Measurements from ENCODE around the gene MGAT4A.

Gene MGAT4A

DNA sequence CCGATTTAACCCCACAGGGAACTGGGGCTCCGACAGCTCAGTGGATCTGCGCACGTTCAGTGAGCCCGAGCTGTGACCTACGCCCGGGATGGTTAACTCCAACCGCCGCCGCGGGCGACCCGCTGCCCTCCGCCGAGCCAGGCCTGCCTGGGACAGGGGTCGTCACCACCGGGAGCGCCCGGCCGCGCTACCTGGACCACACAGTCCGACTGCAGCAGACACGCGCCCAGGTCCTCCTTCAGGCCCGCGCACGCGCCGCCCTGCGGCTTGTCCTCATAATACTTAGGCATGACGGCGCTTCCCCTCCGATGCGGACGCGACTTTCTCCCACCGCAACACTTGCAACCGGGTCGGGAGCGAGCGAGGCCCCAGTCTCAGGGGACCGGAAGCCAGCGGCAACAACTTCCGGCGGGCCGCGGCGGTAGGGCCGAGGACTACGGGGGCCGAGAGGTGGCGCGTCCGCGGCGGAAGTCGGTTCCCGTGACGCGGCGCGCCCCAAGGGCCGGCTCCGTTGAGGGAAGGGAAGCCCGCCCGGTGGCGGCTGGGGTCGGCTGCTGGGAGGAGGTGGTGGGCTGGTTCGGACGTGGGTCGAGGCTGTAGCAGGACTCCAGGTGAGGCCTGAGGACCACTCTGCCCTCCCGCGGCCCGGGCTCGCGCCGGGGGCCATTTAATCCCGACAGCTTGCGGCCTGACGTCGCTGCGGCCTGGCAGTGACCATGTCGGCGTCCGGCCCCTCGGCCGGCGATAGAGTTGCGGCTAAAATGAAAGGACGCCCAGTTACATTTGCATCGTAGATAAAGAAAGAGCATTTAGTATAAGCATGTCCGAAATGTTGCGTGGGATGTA is 122.6 kb downstream of the MGAT4A start, which contains the start of the genes COA5 and UNC50:
TSS of gene COA5 (minus strand) at position 397 of the 846 bp plus-strand sequence. CDS start at position 290, 107 bp downstream.
TSS of gene UNC50 (plus strand) at position 474 of the 846 bp plus-strand sequence. CDS start 1,171 bp downstream, outside the sequence.
- Mint-ChIP-seq H3K9me3 (no peaks in the 10 kb centered on the region), H3K4me3 (peak within 1 kb of the TSS; percentile 92), H3K27ac (peak within 1 kb of the TSS; percentile 98), H3K27me3 (ENCODE audit: low read depth, poor library complexity) (no peaks in the 10 kb centered on the region), H3K4me1 (peaks cover 40% of the 10 kb centered on the region), H3K36me3 (ENCODE audit: low read depth) (peaks cover 29% of the 10 kb centered on the region)
- peak; percentile 90 for DNase-seq
- TF ChIP-seq, protein P1, sequence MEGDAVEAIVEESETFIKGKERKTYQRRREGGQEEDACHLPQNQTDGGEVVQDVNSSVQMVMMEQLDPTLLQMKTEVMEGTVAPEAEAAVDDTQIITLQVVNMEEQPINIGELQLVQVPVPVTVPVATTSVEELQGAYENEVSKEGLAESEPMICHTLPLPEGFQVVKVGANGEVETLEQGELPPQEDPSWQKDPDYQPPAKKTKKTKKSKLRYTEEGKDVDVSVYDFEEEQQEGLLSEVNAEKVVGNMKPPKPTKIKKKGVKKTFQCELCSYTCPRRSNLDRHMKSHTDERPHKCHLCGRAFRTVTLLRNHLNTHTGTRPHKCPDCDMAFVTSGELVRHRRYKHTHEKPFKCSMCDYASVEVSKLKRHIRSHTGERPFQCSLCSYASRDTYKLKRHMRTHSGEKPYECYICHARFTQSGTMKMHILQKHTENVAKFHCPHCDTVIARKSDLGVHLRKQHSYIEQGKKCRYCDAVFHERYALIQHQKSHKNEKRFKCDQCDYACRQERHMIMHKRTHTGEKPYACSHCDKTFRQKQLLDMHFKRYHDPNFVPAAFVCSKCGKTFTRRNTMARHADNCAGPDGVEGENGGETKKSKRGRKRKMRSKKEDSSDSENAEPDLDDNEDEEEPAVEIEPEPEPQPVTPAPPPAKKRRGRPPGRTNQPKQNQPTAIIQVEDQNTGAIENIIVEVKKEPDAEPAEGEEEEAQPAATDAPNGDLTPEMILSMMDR (IDR thresholded peaks at IDR 0.05) = no peak

- peak overlapping the region; percentile 92 for H3K4me3 Mint-ChIP-seq
- peaks cover 40% of the 10 kb centered on the region for H3K4me1 Mint-ChIP-seq
- H3K9me3 Mint-ChIP-seq = no peaks in the 10 kb centered on the region
- TF ChIP-seq, protein P1 (IDR thresholded peaks at IDR 0.05) = no peak
- no peak for DNase-seq
- H3K27ac Mint-ChIP-seq = peak overlapping the region; percentile 79
- no peaks in the 10 kb centered on the region for H3K27me3 Mint-ChIP-seq (ENCODE audit: low read depth, poor library complexity)
- H3K36me3 Mint-ChIP-seq (ENCODE audit: low read depth) = peaks cover 26% of the 10 kb centered on the region
These were observed 123.2 kb downstream of the MGAT4A start for GRCh38 chr2:98607741-98608115.

DNA sequence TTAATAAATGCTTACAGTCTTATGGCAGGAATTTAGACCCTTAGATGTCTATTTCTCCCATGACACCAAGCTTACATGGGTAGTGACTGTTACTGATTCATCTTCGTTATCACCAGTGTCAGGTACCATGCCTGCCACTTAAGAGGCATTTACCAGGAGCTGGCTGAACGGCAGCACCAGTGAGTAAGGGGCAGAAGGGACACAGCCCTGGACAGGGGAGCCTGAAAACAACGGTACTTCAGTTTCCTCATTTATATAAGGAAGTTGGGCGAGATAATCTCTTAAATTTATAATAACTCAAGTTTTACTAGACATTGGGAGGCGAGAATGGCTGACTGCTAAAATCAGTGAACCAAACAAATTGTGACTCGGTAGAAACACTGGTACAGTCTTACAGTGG is 123.8 kb downstream of the MGAT4A start:
- Mint-ChIP-seq H3K4me3 (peak overlapping the region; percentile 92), H3K27ac (peak overlapping the region; percentile 72), H3K4me1 (peaks cover 40% of the 10 kb centered on the region), H3K36me3 (ENCODE audit: low read depth) (peaks cover 25% of the 10 kb centered on the region), H3K27me3 (ENCODE audit: low read depth, poor library complexity) (no peaks in the 10 kb centered on the region), H3K9me3 (no peaks in the 10 kb centered on the region)
- no peak for DNase-seq
- TF ChIP-seq, protein P1 (IDR thresholded peaks at IDR 0.05) = no peak

DNA sequence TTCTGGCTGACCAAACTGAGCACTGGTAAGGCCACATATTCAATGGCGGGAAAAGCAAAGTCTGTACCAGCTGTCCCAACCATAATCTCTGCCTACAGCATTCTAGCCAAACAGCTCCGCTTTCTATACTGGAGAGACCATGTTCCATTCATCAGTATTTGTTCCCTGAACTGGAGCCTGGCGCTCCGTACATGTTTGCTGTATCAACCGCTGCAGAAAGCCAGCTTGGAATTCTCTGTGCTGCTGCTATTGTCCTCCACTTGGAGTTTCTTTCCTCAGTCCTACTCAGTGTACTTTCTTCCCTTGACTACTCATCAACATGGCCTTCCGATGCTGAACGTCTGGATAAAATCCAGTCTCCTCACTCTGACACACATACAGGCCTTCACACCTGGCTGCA is 124.5 kb downstream of the MGAT4A start:
- Mint-ChIP-seq H3K4me3 (peak overlapping the region; percentile 92), H3K9me3 (no peaks in the 10 kb centered on the region), H3K27ac (peak overlapping the region; percentile 72), H3K27me3 (ENCODE audit: low read depth, poor library complexity) (no peaks in the 10 kb centered on the region), H3K4me1 (peaks cover 39% of the 10 kb centered on the region), H3K36me3 (ENCODE audit: low read depth) (peaks cover 22% of the 10 kb centered on the region)
- DNase-seq = no peak
- TF ChIP-seq, protein P1 (IDR thresholded peaks at IDR 0.05) = no peak

- Mint-ChIP-seq H3K4me3 (no peak overlapping the region), H3K9me3 (no peaks in the 10 kb centered on the region)
These were observed 125.9 kb downstream of the MGAT4A start for GRCh38 chr2:98605076-98605475.

More at GRCh38 chr2:98605076-98605475, 125.9 kb downstream of the MGAT4A start:
- peaks cover 18% of the 10 kb centered on the region for H3K36me3 Mint-ChIP-seq (ENCODE audit: low read depth)
- no peaks in the 10 kb centered on the region for H3K27me3 Mint-ChIP-seq (ENCODE audit: low read depth, poor library complexity)
- peak overlapping the region; percentile 75 for H3K27ac Mint-ChIP-seq
- peaks cover 26% of the 10 kb centered on the region for H3K4me1 Mint-ChIP-seq
- DNase-seq = no peak
- TF ChIP-seq, protein P1 (IDR thresholded peaks at IDR 0.05) = no peak
